ENCODE data around the gene MMP14.
A peak's percentile ranks its signal among the peaks of the same experiment; 100 is the strongest.

Gene MMP14

DNA sequence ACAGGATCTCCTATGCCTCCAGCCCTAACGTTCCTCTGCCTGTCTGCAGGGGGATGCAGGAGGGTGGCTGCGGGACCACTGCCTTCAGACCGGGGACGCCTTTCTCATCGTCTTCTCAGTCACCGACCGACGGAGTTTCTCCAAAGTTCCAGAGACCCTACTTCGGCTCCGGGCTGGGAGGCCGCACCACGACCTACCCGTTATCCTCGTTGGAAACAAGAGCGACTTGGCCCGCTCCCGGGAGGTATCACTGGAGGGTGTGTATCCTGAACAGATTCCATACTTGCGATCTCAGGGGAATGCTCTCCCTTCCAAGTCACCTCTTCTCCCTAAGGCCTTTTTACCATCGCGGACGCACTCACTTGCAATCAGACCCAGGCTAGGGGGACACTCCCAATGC lies 49.6 kb downstream of the MMP14 start:
- no peak for DNase-seq

DNA sequence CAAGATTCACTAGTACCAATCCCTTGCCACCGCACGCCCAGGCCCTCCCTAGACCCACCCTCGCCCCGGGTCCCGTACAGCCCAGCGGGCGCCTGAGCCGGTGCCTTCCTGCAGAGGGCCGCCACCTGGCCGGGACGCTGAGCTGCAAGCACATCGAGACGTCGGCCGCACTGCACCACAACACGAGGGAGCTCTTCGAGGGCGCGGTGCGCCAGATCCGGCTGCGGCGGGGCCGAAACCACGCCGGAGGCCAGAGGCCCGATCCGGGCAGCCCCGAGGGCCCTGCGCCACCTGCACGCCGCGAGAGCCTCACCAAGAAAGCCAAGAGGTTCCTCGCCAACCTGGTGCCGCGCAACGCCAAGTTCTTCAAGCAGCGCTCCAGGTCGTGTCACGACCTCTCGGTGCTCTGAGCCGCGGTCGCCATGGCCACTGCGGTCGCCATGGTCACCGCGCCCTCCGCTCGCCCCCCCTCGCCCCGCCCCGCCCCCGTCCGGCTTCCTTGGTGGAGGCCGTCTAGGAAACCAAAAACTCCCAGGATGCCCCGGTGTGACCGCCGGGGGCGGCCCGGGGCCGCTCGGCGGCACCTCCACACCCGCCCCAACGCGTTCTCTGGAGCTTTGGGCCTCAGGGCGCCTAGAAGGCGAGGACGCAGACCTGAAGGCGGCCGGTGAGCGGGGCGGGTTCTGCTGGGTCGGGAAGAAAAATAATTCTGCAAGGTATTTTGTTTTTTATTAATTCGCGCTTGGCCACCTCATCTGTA lies 50.3 kb downstream of the MMP14 start:
- peak; percentile 73 for DNase-seq

DNA sequence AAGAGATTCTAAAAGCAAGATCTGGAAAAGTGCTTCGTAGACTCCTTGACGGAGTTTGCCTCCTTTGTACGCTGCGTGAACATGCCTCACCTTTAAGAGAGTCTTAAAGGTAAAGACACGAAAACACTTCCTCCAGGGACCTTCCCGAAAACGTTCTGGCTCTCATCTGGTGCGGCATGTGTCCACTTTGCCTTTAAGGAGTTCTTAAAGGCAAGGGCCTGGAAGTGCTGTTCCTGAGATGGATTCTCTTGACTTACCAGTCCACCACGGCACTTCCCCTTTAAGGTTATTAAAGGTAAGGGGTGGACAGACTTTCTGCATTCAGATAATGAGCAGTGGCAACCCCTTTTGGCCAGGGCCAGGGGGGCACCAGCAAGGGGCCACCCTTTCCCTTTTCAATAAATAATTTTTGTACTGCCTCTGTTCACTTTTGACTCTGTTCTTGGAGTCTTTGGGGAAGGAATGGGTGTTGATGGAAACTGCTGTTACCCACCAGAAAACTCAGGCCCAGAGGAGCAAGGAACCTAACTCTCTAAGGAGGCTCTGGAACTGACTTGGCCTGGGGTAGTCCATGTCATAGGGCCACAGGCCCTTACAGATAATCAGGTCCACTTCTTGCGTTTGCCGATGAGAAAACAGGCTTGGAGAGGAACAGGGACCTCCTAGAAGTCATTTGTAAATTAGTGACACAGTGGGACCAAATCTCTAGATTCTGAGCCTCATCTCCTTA lies 51.0 kb downstream of the MMP14 start:
- DNase-seq: no peak

DNA sequence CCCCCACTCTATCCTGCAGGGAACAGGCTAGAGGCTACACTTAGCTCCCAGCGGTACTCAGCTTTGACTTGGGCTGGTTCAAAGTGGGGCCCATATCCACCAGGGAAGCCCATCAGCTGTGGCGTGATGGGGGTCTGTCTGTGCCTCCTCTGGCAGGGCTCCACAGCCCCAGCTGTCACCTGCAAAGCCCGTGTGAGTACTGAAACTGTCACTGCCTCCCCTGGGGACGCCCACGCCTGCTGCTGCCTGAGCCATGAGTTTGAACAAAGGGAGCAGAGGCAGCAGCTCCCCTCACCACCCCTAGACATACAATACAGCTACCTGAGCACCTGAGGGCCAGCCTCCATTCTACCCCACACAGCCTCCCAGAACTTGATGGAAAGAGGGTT lies 51.6 kb downstream of the MMP14 start:
- peak; percentile 46 for DNase-seq

DNA sequence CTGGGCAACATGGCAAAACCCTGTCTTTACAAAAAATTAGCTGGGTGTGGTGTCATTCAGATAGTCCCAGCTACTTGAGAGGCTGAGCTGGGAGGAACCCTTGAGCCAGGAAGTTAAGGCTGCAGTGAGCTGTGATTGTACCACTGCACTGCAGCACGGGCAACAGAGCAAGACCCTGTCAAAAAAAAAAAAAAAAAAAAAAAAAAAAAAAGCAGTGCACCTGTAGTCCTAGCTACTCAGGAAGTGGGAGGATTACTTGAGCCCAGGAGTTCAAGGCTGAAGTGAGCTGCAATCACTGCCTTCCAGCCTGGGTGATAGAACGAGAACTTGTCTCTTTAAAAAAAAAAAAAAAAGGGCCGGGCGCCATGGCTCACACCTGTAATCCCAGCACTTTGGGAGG lies 52.3 kb downstream of the MMP14 start:
- no peak for DNase-seq

DNA sequence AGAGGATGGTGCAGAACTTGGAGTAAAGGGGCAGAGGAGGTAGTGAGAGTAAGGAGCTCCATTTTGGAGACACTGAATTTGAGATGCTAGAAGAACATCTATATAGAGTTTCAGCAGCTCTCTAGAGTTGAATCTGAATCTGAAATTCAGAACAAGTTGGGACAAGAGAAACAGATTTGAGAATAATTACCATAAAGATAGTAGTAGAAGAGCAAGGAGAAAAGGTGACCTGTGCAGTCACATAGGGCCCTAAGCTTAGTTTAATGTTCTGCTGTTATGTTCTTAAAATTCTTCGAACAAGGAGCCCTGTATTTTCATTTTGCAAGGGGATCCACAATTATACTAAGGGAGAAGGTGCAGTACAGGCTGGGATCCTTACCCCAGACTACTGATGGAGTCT lies 54.0 kb downstream of the MMP14 start:
- DNase-seq: no peak

DNA sequence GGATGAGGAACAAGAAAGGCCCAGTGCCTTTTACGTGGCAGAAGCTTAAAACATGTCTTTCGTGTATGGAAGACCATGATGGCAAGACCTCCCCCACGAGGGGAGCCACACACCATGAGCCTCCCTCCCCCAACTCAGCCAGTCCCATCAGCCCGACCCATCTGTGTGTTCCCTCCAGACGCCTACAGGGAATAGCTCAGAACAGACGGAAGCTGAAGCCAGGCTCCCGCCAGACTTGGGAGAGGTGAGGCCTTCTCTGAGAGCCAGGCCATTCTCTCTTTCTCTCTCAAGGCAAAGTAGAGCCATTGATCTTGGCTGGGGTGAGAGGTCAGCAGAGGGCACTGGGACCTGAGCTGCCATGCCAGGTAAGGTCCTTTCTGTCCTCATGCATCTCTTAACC lies 56.1 kb downstream of the MMP14 start:
- no peak for DNase-seq

DNA sequence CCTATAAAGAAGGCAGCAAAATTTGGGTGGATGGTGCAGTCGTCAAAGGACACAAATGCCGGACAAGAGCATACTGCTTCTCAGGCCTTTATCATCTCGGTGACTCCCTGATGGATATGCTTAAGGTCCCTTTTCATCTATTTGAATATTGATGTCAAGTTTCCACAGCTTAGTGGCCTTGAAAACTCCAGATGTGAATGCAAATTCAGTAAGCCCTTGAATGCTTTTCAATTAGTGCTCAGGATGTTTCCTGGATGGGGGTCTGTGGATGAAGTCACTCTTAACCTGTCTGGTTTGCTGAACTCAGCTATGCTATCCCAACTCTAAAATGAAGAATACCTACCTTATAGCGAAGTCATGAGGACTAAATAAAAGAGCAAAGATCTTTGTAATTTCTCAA lies 57.3 kb downstream of the MMP14 start:
- DNase-seq: no peak

DNA sequence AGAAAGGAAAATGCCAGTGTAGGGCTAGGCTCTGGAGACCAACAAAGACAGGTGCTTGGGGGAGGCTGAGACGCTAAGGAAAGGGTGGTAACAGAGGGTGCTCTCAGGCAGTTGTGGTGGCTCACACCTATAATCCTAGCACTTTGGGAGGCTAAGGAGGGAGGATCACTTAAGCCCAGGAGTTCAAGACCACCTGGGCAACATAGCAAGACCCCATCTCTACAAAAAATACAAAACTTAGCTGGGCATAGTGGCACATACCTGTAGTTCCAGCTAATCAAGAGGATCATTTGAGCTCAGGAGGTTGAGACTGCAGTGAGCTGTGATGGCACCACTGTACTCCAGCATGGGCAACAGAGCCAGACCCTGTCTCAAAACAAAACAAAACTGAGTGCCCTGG lies 59.0 kb downstream of the MMP14 start:
- DNase-seq: no peak

DNA sequence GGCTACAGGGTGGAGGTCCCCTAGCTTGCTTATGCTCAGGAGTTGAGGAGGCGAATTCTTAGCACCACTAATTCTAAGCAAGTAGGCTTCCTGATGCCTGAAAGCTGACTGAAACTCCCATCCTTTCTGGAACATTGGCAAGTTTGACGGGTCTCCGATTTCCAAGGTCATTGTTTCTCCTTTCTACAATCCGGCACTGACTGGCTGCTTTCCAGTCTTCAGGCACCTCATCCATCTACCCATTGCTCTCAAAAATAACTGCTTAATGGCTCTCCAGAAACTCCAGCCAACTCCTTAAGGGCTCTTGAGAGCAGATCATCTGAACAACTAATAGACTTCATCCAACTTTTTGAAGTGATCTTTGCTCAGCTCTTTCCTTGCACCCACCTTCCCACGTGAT lies 60.0 kb downstream of the MMP14 start:
- no peak for DNase-seq

DNA sequence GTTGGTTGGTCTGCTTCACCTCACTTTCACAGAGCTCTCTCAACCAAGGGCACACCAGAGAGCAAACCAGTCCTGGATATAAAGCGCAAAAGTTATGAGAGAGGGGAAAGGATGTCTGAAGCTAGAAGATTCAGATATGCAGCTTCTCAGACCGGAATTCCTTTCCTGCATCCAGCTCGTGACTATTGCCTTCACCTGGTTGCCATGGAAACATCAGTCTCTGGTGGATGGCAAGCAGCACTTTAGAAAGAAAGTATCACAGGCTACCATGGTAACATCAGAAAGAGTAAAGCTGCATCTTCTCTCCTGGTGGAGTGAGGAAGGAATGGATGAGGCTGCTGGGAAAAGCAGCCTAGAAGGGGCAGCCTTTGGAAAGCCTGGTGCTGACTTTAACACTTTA lies 60.4 kb downstream of the MMP14 start:
- no peak for DNase-seq

DNA sequence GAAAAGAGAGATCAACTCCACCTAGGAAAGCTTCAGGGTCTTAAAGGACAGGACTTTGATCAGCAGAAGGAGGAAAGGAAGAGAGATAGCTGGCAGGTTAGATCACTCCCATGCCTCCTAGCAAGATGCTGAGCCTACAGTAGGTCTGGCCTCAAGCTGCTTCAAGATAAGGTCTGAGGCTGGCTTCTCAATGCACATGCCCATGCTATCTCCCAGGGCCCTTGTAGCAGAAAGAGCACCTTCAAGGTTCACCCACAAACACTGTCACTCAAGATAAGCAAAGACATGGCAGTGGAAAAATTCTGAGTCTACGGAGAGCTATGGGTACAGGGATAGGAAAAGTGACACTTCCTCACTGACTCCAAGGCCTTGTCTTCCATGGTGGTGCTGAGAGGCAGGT lies 61.0 kb downstream of the MMP14 start:
- DNase-seq: no peak
